HG03342 (cell line): ENCODE data around the gene RASGRF2.
"Not testable (repeated sequence)": the region's sequence is repeated elsewhere in the genome, so short reads cannot be mapped to it uniquely, and the experiment has no call there.

Source experiments
- ATAC-seq: cut with Tn5 transposase; IDR thresholded peaks from one replicate; pipeline ENCODE4 v1.9.1; 2021; ENCODE audit warnings: mild to moderate bottlenecking, moderate library complexity; ENCODE audit not compliant: unreplicated experiment

The RASGRF2 gene

GRCh38 chr5:81018608-81019007 is 58.4 kb downstream of the RASGRF2 start:
- not testable (repeated sequence) for ATAC-seq

- no peak for ATAC-seq
Measured at GRCh38 chr5:81019748-81020147, 59.6 kb downstream of the RASGRF2 start.

GRCh38 chr5:81020478-81021167 is 60.5 kb downstream of the RASGRF2 start:
- no peak for ATAC-seq

- no peak for ATAC-seq
Measured at GRCh38 chr5:81021486-81021885, 61.3 kb downstream of the RASGRF2 start.

GRCh38 chr5:81021951-81022687 is 62.0 kb downstream of the RASGRF2 start:
- ATAC-seq = no peak

GRCh38 chr5:81022688-81023084 is 62.5 kb downstream of the RASGRF2 start:
- no peak for ATAC-seq

- ATAC-seq = no peak
Measured at GRCh38 chr5:81023261-81023970, 63.3 kb downstream of the RASGRF2 start.

GRCh38 chr5:81027481-81028058 is 67.4 kb downstream of the RASGRF2 start:
- no peak for ATAC-seq

- ATAC-seq = not testable (repeated sequence)
Measured at GRCh38 chr5:81028888-81029287, 68.7 kb downstream of the RASGRF2 start.

GRCh38 chr5:81029736-81030135 is 69.6 kb downstream of the RASGRF2 start:
- not testable (repeated sequence) for ATAC-seq

- ATAC-seq = not testable (repeated sequence)
Measured at GRCh38 chr5:81030236-81031034, 70.3 kb downstream of the RASGRF2 start.

- no peak for ATAC-seq
Measured at GRCh38 chr5:81035522-81035921, 75.4 kb downstream of the RASGRF2 start.

- no peak for ATAC-seq
Measured at GRCh38 chr5:81038495-81038894, 78.3 kb downstream of the RASGRF2 start.

GRCh38 chr5:81044868-81045267 is 84.7 kb downstream of the RASGRF2 start:
- ATAC-seq = no peak

GRCh38 chr5:81045389-81045807 is 85.2 kb downstream of the RASGRF2 start:
- no peak for ATAC-seq

- no peak for ATAC-seq
Measured at GRCh38 chr5:81046041-81046440, 85.9 kb downstream of the RASGRF2 start.

- ATAC-seq = no peak
Measured at GRCh38 chr5:81052325-81052724, 92.2 kb downstream of the RASGRF2 start.

- ATAC-seq = not testable (repeated sequence)
Measured at GRCh38 chr5:81053282-81053681, 93.1 kb downstream of the RASGRF2 start.

- ATAC-seq = no peak
Measured at GRCh38 chr5:81058121-81058520, 98.0 kb downstream of the RASGRF2 start.

GRCh38 chr5:81065492-81065891 is 105.3 kb downstream of the RASGRF2 start:
- no peak for ATAC-seq

- ATAC-seq = no peak
Measured at GRCh38 chr5:81066102-81066501, 105.9 kb downstream of the RASGRF2 start.
